Measurements from ENCODE around the gene TSPAN11.

DNA sequence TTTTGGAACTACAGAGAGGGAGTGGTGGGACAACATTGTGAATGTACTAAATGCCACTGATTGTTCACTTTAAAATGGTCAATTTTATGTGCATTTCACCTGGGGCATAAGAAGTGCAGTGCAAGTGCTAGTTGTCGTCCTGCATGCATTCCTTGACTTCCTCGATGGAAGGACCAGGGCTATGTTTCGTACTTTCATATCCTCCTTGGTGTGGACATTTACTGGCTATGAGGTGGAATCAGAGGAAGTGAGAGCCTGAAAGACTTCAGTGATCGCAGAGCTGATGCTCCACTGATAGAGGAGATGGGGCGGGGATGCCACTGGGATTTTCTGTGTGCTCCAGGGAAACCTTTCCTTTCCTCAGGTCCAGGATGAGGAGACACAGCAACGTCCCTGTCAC, 93.0 kb downstream of the TSPAN11 start:
- TF ChIP-seq EZH2 (IDR thresholded peaks at IDR 0.05): no peak
- TF ChIP-seq POLR2AphosphoS5 (IDR thresholded peaks at IDR 0.05; ENCODE audit: borderline replicate concordance, low read depth, low read length): no peak
- no peak for TF ChIP-seq FOXP2 (optimal IDR thresholded peaks at IDR 0.05; ENCODE audit: control extremely low read depth, extremely low read length, insufficient read depth)
